K562 (cell line): ENCODE results near the gene FBXO48. TPM values are rescaled to one million over a fixed set of nuclear protein-coding genes. Genes with fewer than 3 reads are reported as not detected.

ENCODE experiments used
- DACH1 ChIP-seq: fragments of 450-650 bp; IDR thresholded peaks from 2 replicates; pipeline ENCODE4 v1.6.1; 2018; ENCODE audit not compliant: partially characterized antibody
- FOXK1 ChIP-seq: sonication (generic); formaldehyde crosslinking; IDR thresholded peaks from 2 replicates; pipeline ENCODE4 v1.8.0; 2022; ENCODE audit warnings: missing genetic modification reagents, mild to moderate bottlenecking, borderline replicate concordance
- HLTF ChIP-seq: fragments of 450-650 bp; IDR thresholded peaks from 2 replicates; pipeline ENCODE4 v1.6.1; 2016
- KLF16 ChIP-seq: IDR thresholded peaks from 2 replicates; pipeline ENCODE4 v1.6.1; 2016; ENCODE audit warnings: antibody characterized with exemption
- NUFIP1 ChIP-seq: fragments of 450-650 bp; IDR thresholded peaks from 2 replicates; pipeline ENCODE4 v1.6.1; 2018; ENCODE audit not compliant: partially characterized antibody
- RAD51 ChIP-seq: fragments of 450-650 bp; IDR thresholded peaks from 2 replicates; pipeline ENCODE4 v1.7.1; 2016; ENCODE audit warnings: low read depth, mild to moderate bottlenecking, borderline replicate concordance
- SMARCB1 ChIP-seq: IDR thresholded peaks from 2 replicates; pipeline ENCODE4 v1.6.1; 2011; ENCODE audit warnings: improper control_type of control experiment, low read depth; ENCODE audit not compliant: insufficient read length
- SPI1 ChIP-seq: IDR thresholded peaks from 2 replicates; pipeline ENCODE4 v1.6.1; 2011; ENCODE audit warnings: low read depth, low read length, control low read depth, borderline replicate concordance
- SRF ChIP-seq, 2 experiments: fragments of 250-450, 450-650 bp in 1 of 2; sonication (Bioruptor Pico) in 1 of 2; sonication (generic) in 1 of 2; formaldehyde crosslinking; IDR thresholded peaks; 2 replicates each; pipeline versions ENCODE4 v1.5.0 to v1.5.1; 2020 to 2022; ENCODE audit warnings: mild to moderate bottlenecking in 1 of 2, missing genetic modification reagents in 1 of 2
- TAF1 ChIP-seq: IDR thresholded peaks from 2 replicates; pipeline ENCODE4 v1.6.1; 2011; ENCODE audit warnings: mild to moderate bottlenecking, low read length, moderate library complexity; ENCODE audit not compliant: insufficient read depth, control insufficient read depth, severe bottlenecking; ENCODE audit errors: extremely low read depth
- ZBED1 ChIP-seq: IDR thresholded peaks from 2 replicates; pipeline ENCODE4 v1.6.1; 2014
- ZFX ChIP-seq: sonication (generic); formaldehyde crosslinking; IDR thresholded peaks from 2 replicates; pipeline ENCODE4 v1.8.0; 2022; ENCODE audit warnings: mild to moderate bottlenecking, missing genetic modification reagents, moderate library complexity
- ZNF146 ChIP-seq: IDR thresholded peaks from one replicate; pipeline ENCODE4 v1.6.1; 2018; ENCODE audit warnings: missing compliant biosample characterization; ENCODE audit not compliant: unreplicated experiment
- ZNF324 ChIP-seq: fragments of 250-450 bp; sonication (Bioruptor Pico); IDR thresholded peaks from 2 replicates; pipeline ENCODE4 v1.4.0; 2020; ENCODE audit warnings: mild to moderate bottlenecking
- ZNF586 ChIP-seq: fragments of 450-650 bp; formaldehyde crosslinking; conservative IDR thresholded peaks from 2 replicates; pipeline ENCODE4 v1.4.0; 2020; ENCODE audit warnings: mild to moderate bottlenecking, moderate library complexity
- ZNF589 ChIP-seq: fragments of 200-800 bp; sonication (Bioruptor generic); IDR thresholded peaks from 2 replicates; pipeline ENCODE4 v1.6.1; 2016; ENCODE audit warnings: low read depth, missing genetic modification characterization, missing compliant biosample characterization
- polyA plus RNA-seq, 8 experiments: library from polyadenylated mRNA; depleted of rRNA in 4 of 8; stranded (reverse) in 5 of 8; unstranded in 3 of 8; fragments of >200 nt; fragmentation: Nextera tagmentation in 2 of 8; fragmentation: Illumina TruSeq in 1 of 8; extraction: Ambion mirVana in 2 of 8; extraction: Trizol in 1 of 8; gene quantifications; 2 replicates each; pipeline versions ENCODE4 v1.2.1 to v1.2.3, GENCODE V29; 2011 to 2014; ENCODE audit warnings: inconsistent platforms in 1 of 8, missing spikeins in 1 of 8
- total RNA-seq, 7 experiments: library from RNA; depleted of rRNA in 6 of 7; stranded (reverse); fragments of >200 nt in 6 of 7; fragmentation: Illumina TruSeq in 2 of 7; extraction: Trizol in 2 of 7; gene quantifications; 2 replicates each; pipeline versions ENCODE4 v1.2.1 to v1.2.3, GENCODE V29; 2011 to 2021; ENCODE audit warnings: low replicate concordance in 1 of 7
- TF ChIP-seq, protein P1 (sequence below): sonication (generic); formaldehyde crosslinking; IDR thresholded peaks from 2 replicates; pipeline ENCODE4 v1.8.0; 2022; ENCODE audit warnings: mild to moderate bottlenecking, missing genetic modification reagents, borderline replicate concordance
- TF ChIP-seq, protein P2 (sequence below): sonication (generic); IDR thresholded peaks from 2 replicates; pipeline ENCODE4 v1.6.1; 2016
- TF ChIP-seq, protein P3 (sequence below): sonication (generic); formaldehyde crosslinking; IDR thresholded peaks from 2 replicates; pipeline ENCODE4 v1.9.0; 2022; ENCODE audit warnings: mild to moderate bottlenecking, missing genetic modification reagents
- TF ChIP-seq, protein P4 (sequence below): fragments of 250-450 bp; sonication (Bioruptor Pico); IDR thresholded peaks from 2 replicates; pipeline ENCODE4 v1.5.0; 2021
- TF ChIP-seq, protein P5 (sequence below): IDR thresholded peaks from 3 replicates; pipeline ENCODE4 v1.6.1; 2011; ENCODE audit warnings: borderline replicate concordance, mild to moderate bottlenecking, moderate library complexity; ENCODE audit not compliant: insufficient read length; ENCODE audit errors: extremely low read depth

Gene FBXO48
- total and polyA plus RNA-seq, 9 of the 15 experiments (the other 6 are each of a cell fraction or from before 2014, with no cell fraction given), result 0.36 to 1.8 (median 0.73) TPM

DNA sequence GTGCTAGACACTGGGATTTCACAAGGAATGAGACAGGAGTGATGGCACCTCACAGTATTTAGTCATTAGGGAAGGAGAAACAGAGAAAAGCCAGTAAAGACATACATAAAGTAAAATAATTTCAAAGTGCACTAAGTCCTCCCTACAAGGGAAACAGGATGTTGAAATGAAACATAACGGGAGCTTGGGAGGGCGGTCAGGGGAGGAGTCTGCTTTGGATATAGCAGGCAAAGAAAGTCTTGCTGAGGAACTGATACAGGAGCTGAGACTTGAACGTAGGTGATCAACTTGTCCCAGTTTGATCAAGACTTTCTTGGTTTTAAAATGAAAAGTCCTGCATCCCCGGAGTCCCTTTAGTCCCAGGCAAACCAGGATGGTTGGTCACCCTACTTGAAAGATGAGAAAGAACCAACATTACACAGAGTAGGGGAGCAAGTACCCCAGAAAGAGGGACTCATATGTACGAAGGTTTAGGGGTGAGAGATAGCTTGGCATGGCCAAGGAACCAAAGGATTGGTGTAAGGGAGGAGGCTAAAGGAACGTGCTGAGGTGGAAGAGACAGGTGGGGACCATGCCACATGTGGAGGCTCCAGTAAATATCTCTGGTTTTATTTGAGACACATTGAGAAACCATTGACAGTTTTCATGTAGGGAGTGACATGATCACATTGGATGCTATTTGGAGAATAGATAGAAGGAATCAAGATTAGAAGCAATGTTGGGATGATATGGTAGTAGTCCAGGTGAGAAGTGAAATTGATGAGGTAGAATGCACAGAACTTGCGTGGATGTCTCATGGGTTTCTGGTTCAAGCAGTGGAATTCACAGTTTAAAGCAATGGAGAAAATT lies 28.4 kb downstream of the FBXO48 start (continued):
- TF ChIP-seq, protein P1, sequence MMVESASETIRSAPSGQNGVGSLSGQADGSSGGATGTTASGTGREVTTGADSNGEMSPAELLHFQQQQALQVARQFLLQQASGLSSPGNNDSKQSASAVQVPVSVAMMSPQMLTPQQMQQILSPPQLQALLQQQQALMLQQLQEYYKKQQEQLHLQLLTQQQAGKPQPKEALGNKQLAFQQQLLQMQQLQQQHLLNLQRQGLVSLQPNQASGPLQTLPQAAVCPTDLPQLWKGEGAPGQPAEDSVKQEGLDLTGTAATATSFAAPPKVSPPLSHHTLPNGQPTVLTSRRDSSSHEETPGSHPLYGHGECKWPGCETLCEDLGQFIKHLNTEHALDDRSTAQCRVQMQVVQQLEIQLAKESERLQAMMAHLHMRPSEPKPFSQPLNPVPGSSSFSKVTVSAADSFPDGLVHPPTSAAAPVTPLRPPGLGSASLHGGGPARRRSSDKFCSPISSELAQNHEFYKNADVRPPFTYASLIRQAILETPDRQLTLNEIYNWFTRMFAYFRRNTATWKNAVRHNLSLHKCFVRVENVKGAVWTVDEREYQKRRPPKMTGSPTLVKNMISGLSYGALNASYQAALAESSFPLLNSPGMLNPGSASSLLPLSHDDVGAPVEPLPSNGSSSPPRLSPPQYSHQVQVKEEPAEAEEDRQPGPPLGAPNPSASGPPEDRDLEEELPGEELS (CRISPR knock-in tag), result no peak
- TF ChIP-seq ZNF324 (CRISPR knock-in tag) (peak; percentile 68), DACH1 (no peak), ZNF586 (peak; percentile 95), HLTF (no peak), TAF1 (no peak), RAD51 (no peak), ZFX (no peak), NUFIP1 (no peak), SRF (CRISPR knock-in tag; IDR thresholded peaks at IDR 0.05) (peak in 1 of 2 experiments; percentile 85; a peak in 2 of 4 replicates), ZBED1 (peak; percentile 80; the same call in 1 of the 2 replicates), FOXK1 (CRISPR knock-in tag) (no peak), SPI1 (no peak), KLF16 (no peak), ZNF589 (CRISPR knock-in tag) (peak; percentile 34; the same call in 1 of the 2 replicates), ZNF146 (CRISPR knock-in tag) (no peak), SMARCB1 (no peak)
- TF ChIP-seq, protein P2, sequence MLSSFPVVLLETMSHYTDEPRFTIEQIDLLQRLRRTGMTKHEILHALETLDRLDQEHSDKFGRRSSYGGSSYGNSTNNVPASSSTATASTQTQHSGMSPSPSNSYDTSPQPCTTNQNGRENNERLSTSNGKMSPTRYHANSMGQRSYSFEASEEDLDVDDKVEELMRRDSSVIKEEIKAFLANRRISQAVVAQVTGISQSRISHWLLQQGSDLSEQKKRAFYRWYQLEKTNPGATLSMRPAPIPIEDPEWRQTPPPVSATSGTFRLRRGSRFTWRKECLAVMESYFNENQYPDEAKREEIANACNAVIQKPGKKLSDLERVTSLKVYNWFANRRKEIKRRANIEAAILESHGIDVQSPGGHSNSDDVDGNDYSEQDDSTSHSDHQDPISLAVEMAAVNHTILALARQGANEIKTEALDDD, result no peak
- TF ChIP-seq, protein P3, sequence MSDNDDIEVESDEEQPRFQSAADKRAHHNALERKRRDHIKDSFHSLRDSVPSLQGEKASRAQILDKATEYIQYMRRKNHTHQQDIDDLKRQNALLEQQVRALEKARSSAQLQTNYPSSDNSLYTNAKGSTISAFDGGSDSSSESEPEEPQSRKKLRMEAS (CRISPR knock-in tag), result no peak
- TF ChIP-seq, protein P4, sequence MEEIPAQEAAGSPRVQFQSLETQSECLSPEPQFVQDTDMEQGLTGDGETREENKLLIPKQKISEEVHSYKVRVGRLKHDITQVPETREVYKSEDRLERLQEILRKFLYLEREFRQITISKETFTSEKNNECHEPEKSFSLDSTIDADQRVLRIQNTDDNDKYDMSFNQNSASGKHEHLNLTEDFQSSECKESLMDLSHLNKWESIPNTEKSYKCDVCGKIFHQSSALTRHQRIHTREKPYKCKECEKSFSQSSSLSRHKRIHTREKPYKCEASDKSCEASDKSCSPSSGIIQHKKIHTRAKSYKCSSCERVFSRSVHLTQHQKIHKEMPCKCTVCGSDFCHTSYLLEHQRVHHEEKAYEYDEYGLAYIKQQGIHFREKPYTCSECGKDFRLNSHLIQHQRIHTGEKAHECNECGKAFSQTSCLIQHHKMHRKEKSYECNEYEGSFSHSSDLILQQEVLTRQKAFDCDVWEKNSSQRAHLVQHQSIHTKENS (CRISPR knock-in tag), result peak; percentile 60; the same call in 1 of the 2 replicates
- TF ChIP-seq, protein P5, sequence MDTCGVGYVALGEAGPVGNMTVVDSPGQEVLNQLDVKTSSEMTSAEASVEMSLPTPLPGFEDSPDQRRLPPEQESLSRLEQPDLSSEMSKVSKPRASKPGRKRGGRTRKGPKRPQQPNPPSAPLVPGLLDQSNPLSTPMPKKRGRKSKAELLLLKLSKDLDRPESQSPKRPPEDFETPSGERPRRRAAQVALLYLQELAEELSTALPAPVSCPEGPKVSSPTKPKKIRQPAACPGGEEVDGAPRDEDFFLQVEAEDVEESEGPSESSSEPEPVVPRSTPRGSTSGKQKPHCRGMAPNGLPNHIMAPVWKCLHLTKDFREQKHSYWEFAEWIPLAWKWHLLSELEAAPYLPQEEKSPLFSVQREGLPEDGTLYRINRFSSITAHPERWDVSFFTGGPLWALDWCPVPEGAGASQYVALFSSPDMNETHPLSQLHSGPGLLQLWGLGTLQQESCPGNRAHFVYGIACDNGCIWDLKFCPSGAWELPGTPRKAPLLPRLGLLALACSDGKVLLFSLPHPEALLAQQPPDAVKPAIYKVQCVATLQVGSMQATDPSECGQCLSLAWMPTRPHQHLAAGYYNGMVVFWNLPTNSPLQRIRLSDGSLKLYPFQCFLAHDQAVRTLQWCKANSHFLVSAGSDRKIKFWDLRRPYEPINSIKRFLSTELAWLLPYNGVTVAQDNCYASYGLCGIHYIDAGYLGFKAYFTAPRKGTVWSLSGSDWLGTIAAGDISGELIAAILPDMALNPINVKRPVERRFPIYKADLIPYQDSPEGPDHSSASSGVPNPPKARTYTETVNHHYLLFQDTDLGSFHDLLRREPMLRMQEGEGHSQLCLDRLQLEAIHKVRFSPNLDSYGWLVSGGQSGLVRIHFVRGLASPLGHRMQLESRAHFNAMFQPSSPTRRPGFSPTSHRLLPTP, result no peak
